Neutrophil (primary cell): Measurements from ENCODE around the gene MRPL33.
A peak's percentile ranks its signal among the peaks of the same experiment; 100 is the strongest.

Experiments
- H3K27ac ChIP-seq: fragments of 200-600 bp; sonication (generic); 2 replicates; pipeline ENCODE4 v1.5.1; 2016; ENCODE audit warnings: mild to moderate bottlenecking, moderate library complexity
- H3K27me3 ChIP-seq: fragments of 200-600 bp; sonication (generic); 2 replicates; pipeline ENCODE4 v1.6.0; 2016; ENCODE audit warnings: mild to moderate bottlenecking
- H3K36me3 ChIP-seq: fragments of 200-600 bp; sonication (generic); 2 replicates; pipeline ENCODE4 v1.5.1; 2017
- H3K4me1 ChIP-seq, 2 experiments: fragments of 200-600 bp in 1 of 2; sonication (generic) in 1 of 2; 1 replicate in 1 of 2; 2 replicates in 1 of 2; pipeline versions ENCODE4 v1.5.1 to v1.6.1; 2013 to 2016; ENCODE audit warnings: low read depth in 1 of 2, low read length in 1 of 2, mild to moderate bottlenecking in 1 of 2, moderate library complexity in 1 of 2; ENCODE audit not compliant: control insufficient read depth in 1 of 2, insufficient read depth in 1 of 2
- H3K4me3 ChIP-seq, 2 experiments: fragments of 200-600 bp in 1 of 2; sonication (generic) in 1 of 2; 1 replicate in 1 of 2; 2 replicates in 1 of 2; pipeline ENCODE4 v1.5.1; 2013 to 2016; ENCODE audit warnings: low read depth in 1 of 2, low read length in 1 of 2, mild to moderate bottlenecking in 1 of 2, moderate library complexity in 1 of 2
- H3K9me3 ChIP-seq: fragments of 200-600 bp; sonication (generic); 2 replicates; pipeline ENCODE4 v1.5.1; 2016
- CTCF ChIP-seq: fragments of 200-600 bp; sonication (generic); IDR thresholded peaks from 2 replicates; pipeline ENCODE4 v1.5.1; 2016; ENCODE audit warnings: antibody characterized with exemption

Gene MRPL33

GRCh38 chr2:27792759-27793158 lies 21.2 kb downstream of the MRPL33 start:
- H3K4me3 ChIP-seq: no peak overlapping the region
- H3K27me3 ChIP-seq: no peaks in the 10 kb centered on the region
- H3K27ac ChIP-seq: no peak overlapping the region
- peaks cover 22 to 23% of the 10 kb centered on the region in 2 experiments for H3K4me1 ChIP-seq
- no peaks in the 10 kb centered on the region for H3K9me3 ChIP-seq
- TF ChIP-seq CTCF: no peak
- H3K36me3 ChIP-seq: no peaks in the 10 kb centered on the region

GRCh38 chr2:27795093-27795834 lies 23.7 kb downstream of the MRPL33 start:
- H3K4me1 ChIP-seq: peaks cover 22 to 26% of the 10 kb centered on the region in 2 experiments
- H3K27ac ChIP-seq: no peak overlapping the region
- no peak for TF ChIP-seq CTCF
- H3K36me3 ChIP-seq: no peaks in the 10 kb centered on the region
- no peaks in the 10 kb centered on the region for H3K27me3 ChIP-seq
- H3K9me3 ChIP-seq: no peaks in the 10 kb centered on the region
- H3K4me3 ChIP-seq: no peak overlapping the region

GRCh38 chr2:27795868-27796277 lies 24.4 kb downstream of the MRPL33 start:
- Histone ChIP-seq H3K36me3 (no peaks in the 10 kb centered on the region), H3K27ac (no peak overlapping the region), H3K27me3 (no peaks in the 10 kb centered on the region), H3K9me3 (no peaks in the 10 kb centered on the region), H3K4me3 (no peak overlapping the region), H3K4me1 (peaks cover 22 to 26% of the 10 kb centered on the region in 2 experiments)
- no peak for TF ChIP-seq CTCF

GRCh38 chr2:27796791-27797765 lies 25.6 kb downstream of the MRPL33 start:
- Histone ChIP-seq H3K4me1 (peaks cover 22 to 26% of the 10 kb centered on the region in 2 experiments), H3K36me3 (no peaks in the 10 kb centered on the region), H3K4me3 (no peak overlapping the region), H3K27me3 (no peaks in the 10 kb centered on the region), H3K9me3 (no peaks in the 10 kb centered on the region), H3K27ac (peak overlapping the region; percentile 26)
- no peak for TF ChIP-seq CTCF

- Histone ChIP-seq H3K36me3 (no peaks in the 10 kb centered on the region), H3K4me1 (peaks cover 22 to 26% of the 10 kb centered on the region in 2 experiments), H3K4me3 (no peak overlapping the region), H3K9me3 (no peaks in the 10 kb centered on the region), H3K27me3 (no peaks in the 10 kb centered on the region), H3K27ac (no peak overlapping the region)
- no peak for TF ChIP-seq CTCF
Measured at GRCh38 chr2:27797841-27798240, 26.3 kb downstream of the MRPL33 start.
